Sigmoid colon (tissue), 4 donors: Measurements from ENCODE around the gene TRAF3IP1.

Source experiments
- POLR2A ChIP-seq, 2 donors: fragments of 450-650 bp; IDR thresholded peaks; one replicate each; pipeline ENCODE4 v1.6.1; 2016; ENCODE audit warnings: antibody characterized with exemption in 2 of 2, mild to moderate bottlenecking in 2 of 2, moderate library complexity in 2 of 2
- POLR2AphosphoS5 ChIP-seq, 4 donors: sonication (generic); formaldehyde crosslinking; IDR thresholded peaks; one replicate each; pipeline ENCODE4 v1.6.1; 2017; ENCODE audit warnings: antibody characterized with exemption in 4 of 4
- TF ChIP-seq, protein P1 (sequence below), 4 experiments: fragments of 450-650 bp in 3 of 4; fragments of 200-600 bp in 1 of 4; IDR thresholded peaks; one replicate each; pipeline ENCODE4 v1.5.1; 2016 to 2019; ENCODE audit warnings: antibody characterized with exemption in 4 of 4, mild to moderate bottlenecking in 3 of 4, moderate library complexity in 2 of 4

DNA sequence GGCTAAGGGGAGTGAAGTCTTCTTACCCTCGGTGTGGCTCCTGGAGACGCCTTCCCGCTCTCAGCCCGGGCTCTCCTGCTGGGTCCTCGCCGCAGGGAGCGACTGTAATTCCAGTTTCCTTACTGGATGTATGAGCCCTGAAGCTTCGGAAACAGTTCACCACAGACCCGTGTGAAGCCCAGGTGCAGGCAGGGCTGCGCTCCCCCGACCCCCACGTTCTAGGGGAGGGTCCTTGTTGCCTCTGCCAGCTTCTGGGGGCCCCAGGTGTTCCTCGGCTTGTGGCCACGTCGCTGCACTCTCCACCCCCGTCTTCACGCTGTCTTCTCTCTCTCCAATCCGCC lies 101.3 kb downstream of the TRAF3IP1 start:
- TF ChIP-seq, protein P1, sequence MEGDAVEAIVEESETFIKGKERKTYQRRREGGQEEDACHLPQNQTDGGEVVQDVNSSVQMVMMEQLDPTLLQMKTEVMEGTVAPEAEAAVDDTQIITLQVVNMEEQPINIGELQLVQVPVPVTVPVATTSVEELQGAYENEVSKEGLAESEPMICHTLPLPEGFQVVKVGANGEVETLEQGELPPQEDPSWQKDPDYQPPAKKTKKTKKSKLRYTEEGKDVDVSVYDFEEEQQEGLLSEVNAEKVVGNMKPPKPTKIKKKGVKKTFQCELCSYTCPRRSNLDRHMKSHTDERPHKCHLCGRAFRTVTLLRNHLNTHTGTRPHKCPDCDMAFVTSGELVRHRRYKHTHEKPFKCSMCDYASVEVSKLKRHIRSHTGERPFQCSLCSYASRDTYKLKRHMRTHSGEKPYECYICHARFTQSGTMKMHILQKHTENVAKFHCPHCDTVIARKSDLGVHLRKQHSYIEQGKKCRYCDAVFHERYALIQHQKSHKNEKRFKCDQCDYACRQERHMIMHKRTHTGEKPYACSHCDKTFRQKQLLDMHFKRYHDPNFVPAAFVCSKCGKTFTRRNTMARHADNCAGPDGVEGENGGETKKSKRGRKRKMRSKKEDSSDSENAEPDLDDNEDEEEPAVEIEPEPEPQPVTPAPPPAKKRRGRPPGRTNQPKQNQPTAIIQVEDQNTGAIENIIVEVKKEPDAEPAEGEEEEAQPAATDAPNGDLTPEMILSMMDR (IDR thresholded peaks at IDR 0.05): no peak
- no peak for TF ChIP-seq POLR2A (IDR thresholded peaks at IDR 0.05)
- no peak for TF ChIP-seq POLR2AphosphoS5 (IDR thresholded peaks at IDR 0.05)
